ENCODE results near the gene ANKS1B. TPM values are rescaled to one million over a fixed set of nuclear protein-coding genes. Genes with fewer than 3 reads are reported as not detected.
"Not testable (repeated sequence)": the region's sequence is repeated elsewhere in the genome, so short reads cannot be mapped to it uniquely, and the experiment has no call there.

Gene ANKS1B
- total RNA-seq, 2 donors from 2014 or later = not detected

DNA sequence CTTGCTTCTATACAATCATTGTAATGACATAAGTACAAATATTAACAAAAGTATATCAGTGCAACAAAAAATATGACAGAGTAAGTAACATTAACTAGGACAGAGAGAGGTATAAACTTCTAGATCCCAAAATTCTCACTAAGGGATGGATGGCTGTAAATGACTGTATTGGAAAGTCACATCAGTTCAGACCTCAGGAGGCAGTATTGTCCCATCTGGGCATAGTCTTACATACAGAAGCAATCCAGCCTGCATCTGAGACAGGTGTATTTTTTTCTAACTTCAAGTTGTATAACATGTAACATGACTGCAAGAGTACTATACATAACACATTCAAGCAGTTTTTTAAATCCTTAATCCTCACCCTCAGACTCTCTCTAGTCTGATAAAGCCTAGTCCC, 238.2 kb downstream of the ANKS1B start:
- Mint-ChIP-seq H3K36me3 (no peaks in the 10 kb centered on the region), H3K9me3 (peaks cover 3% of the 10 kb centered on the region), H3K27me3 (no peaks in the 10 kb centered on the region), H3K4me3 (no peak overlapping the region), H3K27ac (no peak overlapping the region), H3K4me1 (ENCODE audit: low read depth in 2 of 2) (no peaks in the 10 kb centered on the region)
- ATAC-seq (no peak), DNase-seq (ENCODE audit: low spot score) (no peak)

DNA sequence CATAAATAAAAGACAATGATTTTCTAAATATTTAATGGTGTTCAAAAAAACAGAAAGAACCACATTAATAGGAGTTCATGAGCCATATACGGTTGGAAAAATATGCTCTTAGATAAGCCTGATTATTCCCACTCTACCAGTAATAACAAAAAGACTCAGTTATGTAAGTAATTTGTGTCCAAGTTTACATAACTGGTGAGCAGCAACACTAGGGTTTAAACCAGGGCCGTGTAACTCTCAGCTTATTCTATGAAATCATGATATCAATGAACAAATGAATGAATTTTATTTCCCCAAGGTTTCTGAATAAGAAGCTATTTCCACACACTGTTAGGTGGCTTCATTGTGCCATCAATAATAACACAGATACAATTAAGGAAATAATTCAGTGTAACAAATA, 238.8 kb downstream of the ANKS1B start:
- DNase-seq (ENCODE audit: low spot score) (no peak), ATAC-seq (no peak)
- Mint-ChIP-seq H3K9me3 (peaks cover 3% of the 10 kb centered on the region), H3K27ac (no peak overlapping the region), H3K4me1 (ENCODE audit: low read depth in 2 of 2) (no peaks in the 10 kb centered on the region), H3K36me3 (no peaks in the 10 kb centered on the region), H3K27me3 (no peaks in the 10 kb centered on the region), H3K4me3 (no peak overlapping the region)

- DNase-seq (ENCODE audit: low spot score) = no peak
- no peaks in the 10 kb centered on the region for H3K27me3 Mint-ChIP-seq
- H3K9me3 Mint-ChIP-seq = peaks cover 3% of the 10 kb centered on the region
- ATAC-seq = no peak
- no peaks in the 10 kb centered on the region for H3K4me1 Mint-ChIP-seq (ENCODE audit: low read depth in 2 of 2)
- H3K36me3 Mint-ChIP-seq = no peaks in the 10 kb centered on the region
- H3K27ac Mint-ChIP-seq = no peak overlapping the region
- no peak overlapping the region for H3K4me3 Mint-ChIP-seq
Measured at GRCh38 chr12:99745121-99745520, 239.6 kb downstream of the ANKS1B start.

GRCh38 chr12:99736760-99737269, 247.9 kb downstream of the ANKS1B start:
- no peak overlapping the region for H3K27ac Mint-ChIP-seq
- H3K4me3 Mint-ChIP-seq = no peak overlapping the region
- H3K27me3 Mint-ChIP-seq = no peaks in the 10 kb centered on the region
- DNase-seq (ENCODE audit: low spot score) = no peak
- no peak for ATAC-seq
- H3K9me3 Mint-ChIP-seq = peaks cover 27% of the 10 kb centered on the region
- H3K36me3 Mint-ChIP-seq = no peaks in the 10 kb centered on the region
- no peaks in the 10 kb centered on the region for H3K4me1 Mint-ChIP-seq (ENCODE audit: low read depth in 2 of 2)

- Mint-ChIP-seq H3K27ac (no peak overlapping the region), H3K4me3 (no peak overlapping the region), H3K27me3 (no peaks in the 10 kb centered on the region)
Measured at GRCh38 chr12:99732131-99732530, 252.6 kb downstream of the ANKS1B start.

GRCh38 chr12:99722690-99723486, 261.8 kb downstream of the ANKS1B start:
- no peak overlapping the region for H3K27ac Mint-ChIP-seq
- no peak for ATAC-seq
- no peak overlapping the region for H3K4me3 Mint-ChIP-seq
- no peaks in the 10 kb centered on the region for H3K4me1 Mint-ChIP-seq (ENCODE audit: low read depth in 2 of 2)
- H3K9me3 Mint-ChIP-seq = peaks cover 24% of the 10 kb centered on the region
- DNase-seq (ENCODE audit: low spot score) = no peak
- H3K27me3 Mint-ChIP-seq = no peaks in the 10 kb centered on the region
- H3K36me3 Mint-ChIP-seq = no peaks in the 10 kb centered on the region

More at GRCh38 chr12:99732131-99732530, 252.6 kb downstream of the ANKS1B start:
- H3K36me3 Mint-ChIP-seq = no peaks in the 10 kb centered on the region
- DNase-seq (ENCODE audit: low spot score) (no peak), ATAC-seq (no peak)
- H3K4me1 Mint-ChIP-seq (ENCODE audit: low read depth in 2 of 2) = no peaks in the 10 kb centered on the region
- H3K9me3 Mint-ChIP-seq = peaks cover 30% of the 10 kb centered on the region

DNA sequence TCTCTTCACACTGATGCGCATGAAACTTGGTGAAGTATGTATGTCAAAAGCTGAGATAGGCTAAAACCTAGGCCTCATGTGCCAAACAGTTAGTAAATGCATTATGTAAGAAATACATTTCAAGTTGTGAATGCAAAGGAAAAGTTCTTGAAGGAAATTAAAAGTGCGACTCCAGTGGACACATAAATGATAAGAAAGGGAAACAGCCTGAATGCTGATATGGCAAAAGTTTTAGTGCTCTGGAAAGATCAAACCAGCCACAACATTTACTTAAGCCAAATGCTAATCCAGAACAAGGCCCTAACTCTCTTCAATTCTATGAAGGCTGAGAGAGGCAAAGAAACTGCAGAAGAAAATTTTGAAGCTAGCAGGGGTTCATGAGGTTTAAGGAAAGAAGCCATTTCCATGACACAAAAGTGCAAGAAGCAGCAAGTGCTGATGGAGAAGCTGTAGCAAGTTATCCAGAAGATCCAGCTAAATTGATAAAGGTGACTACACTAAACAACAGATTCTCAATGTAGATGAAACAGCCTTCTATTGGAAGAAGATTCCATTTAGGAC, 262.9 kb downstream of the ANKS1B start:
- peaks cover 19% of the 10 kb centered on the region for H3K9me3 Mint-ChIP-seq
- ATAC-seq (no peak), DNase-seq (ENCODE audit: low spot score) (no peak)
- H3K27ac Mint-ChIP-seq = no peak overlapping the region
- no peaks in the 10 kb centered on the region for H3K27me3 Mint-ChIP-seq
- no peak overlapping the region for H3K4me3 Mint-ChIP-seq
- H3K4me1 Mint-ChIP-seq (ENCODE audit: low read depth in 2 of 2) = no peaks in the 10 kb centered on the region
- peaks cover 3% of the 10 kb centered on the region for H3K36me3 Mint-ChIP-seq

- not testable (repeated sequence) for ATAC-seq; DNase-seq (ENCODE audit: low spot score); H3K36me3 Mint-ChIP-seq; H3K4me3 Mint-ChIP-seq; H3K4me1 Mint-ChIP-seq (ENCODE audit: low read depth in 2 of 2); H3K27ac Mint-ChIP-seq; H3K27me3 Mint-ChIP-seq
- H3K9me3 Mint-ChIP-seq = peaks cover 21% of the 10 kb centered on the region
Measured at GRCh38 chr12:99720083-99720465, 264.7 kb downstream of the ANKS1B start.

GRCh38 chr12:99719411-99720082, 265.2 kb downstream of the ANKS1B start:
- H3K27me3 Mint-ChIP-seq; H3K4me1 Mint-ChIP-seq (ENCODE audit: low read depth in 2 of 2); H3K4me3 Mint-ChIP-seq; ATAC-seq; H3K27ac Mint-ChIP-seq; DNase-seq (ENCODE audit: low spot score); H3K36me3 Mint-ChIP-seq: not testable (repeated sequence)
- H3K9me3 Mint-ChIP-seq = peaks cover 19% of the 10 kb centered on the region

DNA sequence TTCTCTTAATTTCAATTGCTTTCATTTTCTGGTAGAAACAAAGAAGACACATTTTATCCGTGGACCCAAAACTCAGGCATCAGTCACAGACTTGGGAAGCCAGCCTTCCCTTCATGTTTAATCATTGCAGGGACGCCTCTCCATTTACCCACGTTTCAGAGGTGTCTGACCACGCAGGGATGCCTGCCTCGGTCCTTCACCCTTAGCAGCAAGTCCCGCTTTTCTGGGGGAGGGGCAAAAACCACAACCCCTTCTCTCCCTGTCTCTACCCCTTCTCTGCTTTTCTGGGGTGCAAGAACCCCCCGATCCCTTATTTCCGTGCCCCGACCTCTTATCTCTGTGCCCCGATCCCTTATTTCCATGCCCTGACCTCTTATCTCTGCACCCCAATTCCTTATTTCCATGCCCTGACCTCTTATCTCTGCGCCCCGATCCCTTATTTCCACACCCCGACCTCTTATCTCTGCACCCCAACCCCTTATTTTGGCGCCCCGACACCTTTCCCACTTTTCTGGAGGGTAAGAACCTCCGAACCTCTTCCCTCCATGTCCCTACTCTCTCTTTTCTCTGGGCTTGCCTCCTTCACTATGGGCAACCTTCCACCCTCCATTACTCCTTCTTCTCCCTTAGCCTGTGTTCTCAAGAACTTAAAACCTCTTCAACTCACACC, 268.8 kb downstream of the ANKS1B start:
- peaks cover 17% of the 10 kb centered on the region for H3K9me3 Mint-ChIP-seq
- DNase-seq (ENCODE audit: low spot score); ATAC-seq; H3K27me3 Mint-ChIP-seq; H3K4me1 Mint-ChIP-seq (ENCODE audit: low read depth in 2 of 2); H3K27ac Mint-ChIP-seq; H3K36me3 Mint-ChIP-seq; H3K4me3 Mint-ChIP-seq: not testable (repeated sequence)

GRCh38 chr12:99714921-99715320, 269.8 kb downstream of the ANKS1B start:
- peaks cover 20% of the 10 kb centered on the region for H3K9me3 Mint-ChIP-seq
- not testable (repeated sequence) for DNase-seq (ENCODE audit: low spot score); H3K27me3 Mint-ChIP-seq; H3K4me1 Mint-ChIP-seq (ENCODE audit: low read depth in 2 of 2); H3K27ac Mint-ChIP-seq; H3K4me3 Mint-ChIP-seq; H3K36me3 Mint-ChIP-seq; ATAC-seq

DNA sequence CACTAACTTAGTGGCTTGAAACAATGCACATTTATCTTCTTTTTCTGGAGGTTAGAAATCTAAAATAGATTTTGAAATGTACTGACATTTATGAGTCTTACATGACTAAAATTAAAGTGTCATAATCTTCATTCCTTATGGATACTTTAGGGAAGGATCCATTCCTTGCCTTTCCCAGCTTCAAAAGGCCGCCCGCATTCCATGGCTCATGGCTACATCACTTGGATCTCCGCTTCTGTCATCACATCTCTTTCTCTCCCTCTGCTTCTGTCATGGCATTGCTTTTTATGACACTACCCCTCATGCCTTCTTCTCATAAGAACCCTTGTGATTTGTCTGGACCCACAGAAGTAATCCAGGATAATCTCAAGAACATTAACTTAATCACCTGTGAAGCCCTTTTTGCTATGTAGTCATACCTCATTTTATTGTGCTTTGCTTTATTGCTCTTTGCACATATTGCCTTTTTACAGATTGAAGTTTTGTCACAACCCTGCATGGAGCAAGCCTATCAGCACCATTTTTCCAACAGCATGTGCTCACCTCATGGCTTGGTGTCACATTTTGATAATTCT, 270.7 kb downstream of the ANKS1B start:
- ATAC-seq = no peak
- no peak for DNase-seq (ENCODE audit: low spot score)
- H3K4me3 Mint-ChIP-seq = no peak overlapping the region
- no peaks in the 10 kb centered on the region for H3K4me1 Mint-ChIP-seq (ENCODE audit: low read depth in 2 of 2)
- H3K36me3 Mint-ChIP-seq = peaks cover 9% of the 10 kb centered on the region
- no peaks in the 10 kb centered on the region for H3K27me3 Mint-ChIP-seq
- H3K9me3 Mint-ChIP-seq = peaks cover 22% of the 10 kb centered on the region
- H3K27ac Mint-ChIP-seq = no peak overlapping the region

DNA sequence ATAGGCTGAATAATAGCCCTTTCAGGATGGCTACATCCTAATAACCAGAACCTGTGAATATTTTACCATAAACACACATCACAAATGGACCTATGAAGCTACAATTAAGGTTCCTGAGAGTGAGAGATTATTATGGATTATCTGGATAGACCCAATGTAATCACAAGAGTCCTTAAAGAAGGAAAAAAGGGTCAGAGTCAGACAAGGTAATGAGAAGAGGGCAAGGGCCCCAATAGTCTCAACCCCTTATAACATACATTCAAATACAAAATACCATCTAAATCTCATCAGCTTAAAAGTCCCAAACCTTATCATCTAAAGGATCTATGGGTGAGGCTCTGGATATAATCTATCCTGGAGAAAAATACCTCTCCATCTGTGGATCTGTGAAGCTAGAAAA, 272.5 kb downstream of the ANKS1B start:
- DNase-seq (ENCODE audit: low spot score) (no peak), ATAC-seq (no peak)
- Mint-ChIP-seq H3K27me3 (no peaks in the 10 kb centered on the region), H3K4me1 (ENCODE audit: low read depth in 2 of 2) (no peaks in the 10 kb centered on the region), H3K9me3 (peaks cover 22% of the 10 kb centered on the region), H3K4me3 (no peak overlapping the region), H3K27ac (no peak overlapping the region), H3K36me3 (peaks cover 9% of the 10 kb centered on the region)

Measured in natural killer cell treated with Interleukin-12 subunit alpha and Interleukin-12 subunit beta and Interleukin-15 and Interleukin-18, amount 100 ng/mL, for 72 hours (primary cell).